Right atrium auricular region (tissue), 2 donors: Measurements from ENCODE around the gene CIDEC. TPM values are rescaled to one million over a fixed set of nuclear protein-coding genes. Genes with fewer than 3 reads are reported as not detected.

ENCODE experiments used
- DNase-seq: peaks from one replicate; pipeline ENCODE4 v3.0.0-alpha.2; 2019; ENCODE audit warnings: low spot score
- H3K27ac ChIP-seq, 2 donors: fragments of 200-600 bp; sonication (generic); 1 replicate in 1 of 2; 2 replicates in 1 of 2; pipeline ENCODE4 v1.5.1; 2016 to 2019
- H3K27me3 ChIP-seq, 2 donors: fragments of 200-600 bp; sonication (generic); one replicate each; pipeline versions ENCODE4 v1.5.1 to v1.6.0; 2017 to 2019
- H3K36me3 ChIP-seq: fragments of 200-600 bp; sonication (generic); one replicate; pipeline ENCODE4 v1.5.1; 2016
- H3K4me1 ChIP-seq, 2 donors: fragments of 200-600 bp; sonication (generic); one replicate each; pipeline versions ENCODE4 v1.5.1 to v1.6.0; 2017 to 2019
- H3K4me3 ChIP-seq, 2 donors: fragments of 200-600 bp; sonication (generic); 1 replicate in 1 of 2; 2 replicates in 1 of 2; pipeline ENCODE4 v1.5.1; 2017 to 2019; ENCODE audit warnings: mild to moderate bottlenecking in 1 of 2, moderate library complexity in 1 of 2
- H3K9me3 ChIP-seq, 2 donors: fragments of 200-600 bp; sonication (generic); one replicate each; pipeline ENCODE4 v1.5.1; 2019
- total RNA-seq, 2 donors: library from RNA; depleted of rRNA; stranded (reverse); fragments of >200 nt; gene quantifications; one replicate each; pipeline ENCODE4 v1.1.0, GENCODE V29; 2016
- TF ChIP-seq, protein P1 (sequence below), 2 donors: fragments of 200-600 bp; sonication (generic); IDR thresholded peaks; one replicate each; pipeline ENCODE4 v1.5.1; 2019; ENCODE audit warnings: antibody characterized with exemption in 2 of 2

CIDEC gene
- total RNA-seq, 2 donors from 2014 or later = 1.3 to 17.1 TPM

DNA sequence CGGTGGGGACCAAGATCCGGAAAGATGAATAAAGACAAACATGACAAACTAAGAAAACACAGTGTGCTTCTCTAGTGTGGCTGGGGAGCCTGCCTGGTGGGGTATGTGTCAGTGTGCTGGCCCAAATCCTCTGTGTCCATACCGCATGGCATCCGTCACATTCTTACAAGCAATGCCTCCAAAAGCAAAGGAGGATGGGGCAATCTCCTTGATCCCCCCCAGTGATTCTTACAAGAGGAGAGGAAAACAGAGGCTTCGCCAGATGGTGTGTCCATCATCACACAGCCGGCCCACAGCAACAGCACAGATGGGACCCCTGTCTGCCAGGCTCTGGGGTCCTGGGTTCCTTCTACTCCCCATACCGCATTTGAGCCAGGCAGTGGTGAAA, 36.3 kb upstream of the CIDEC start:
- H3K36me3 ChIP-seq = peaks cover 10% of the 10 kb centered on the region
- no peaks in the 10 kb centered on the region for H3K27me3 ChIP-seq
- H3K27ac ChIP-seq = peak overlapping the region; percentile 90 to 92
- TF ChIP-seq, protein P1, sequence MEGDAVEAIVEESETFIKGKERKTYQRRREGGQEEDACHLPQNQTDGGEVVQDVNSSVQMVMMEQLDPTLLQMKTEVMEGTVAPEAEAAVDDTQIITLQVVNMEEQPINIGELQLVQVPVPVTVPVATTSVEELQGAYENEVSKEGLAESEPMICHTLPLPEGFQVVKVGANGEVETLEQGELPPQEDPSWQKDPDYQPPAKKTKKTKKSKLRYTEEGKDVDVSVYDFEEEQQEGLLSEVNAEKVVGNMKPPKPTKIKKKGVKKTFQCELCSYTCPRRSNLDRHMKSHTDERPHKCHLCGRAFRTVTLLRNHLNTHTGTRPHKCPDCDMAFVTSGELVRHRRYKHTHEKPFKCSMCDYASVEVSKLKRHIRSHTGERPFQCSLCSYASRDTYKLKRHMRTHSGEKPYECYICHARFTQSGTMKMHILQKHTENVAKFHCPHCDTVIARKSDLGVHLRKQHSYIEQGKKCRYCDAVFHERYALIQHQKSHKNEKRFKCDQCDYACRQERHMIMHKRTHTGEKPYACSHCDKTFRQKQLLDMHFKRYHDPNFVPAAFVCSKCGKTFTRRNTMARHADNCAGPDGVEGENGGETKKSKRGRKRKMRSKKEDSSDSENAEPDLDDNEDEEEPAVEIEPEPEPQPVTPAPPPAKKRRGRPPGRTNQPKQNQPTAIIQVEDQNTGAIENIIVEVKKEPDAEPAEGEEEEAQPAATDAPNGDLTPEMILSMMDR (IDR thresholded peaks at IDR 0.05) = no peak
- H3K4me1 ChIP-seq = peaks cover 0 to 36% of the 10 kb centered on the region in 2 donors
- H3K4me3 ChIP-seq = peak overlapping the region; percentile 54 to 69
- no peaks in the 10 kb centered on the region for H3K9me3 ChIP-seq
- no peak for DNase-seq

- peak overlapping the region; percentile 90 to 92 for H3K27ac ChIP-seq
- H3K4me3 ChIP-seq = peak overlapping the region; percentile 58 to 69
- DNase-seq = peak; percentile 77
- H3K27me3 ChIP-seq = no peaks in the 10 kb centered on the region
- TF ChIP-seq, protein P1 (IDR thresholded peaks at IDR 0.05) = peak in 1 of 2 donors; percentile 63
- no peaks in the 10 kb centered on the region for H3K9me3 ChIP-seq
- peaks cover 0 to 36% of the 10 kb centered on the region in 2 donors for H3K4me1 ChIP-seq
- peaks cover 1% of the 10 kb centered on the region for H3K36me3 ChIP-seq
These were observed 35.4 kb upstream of the CIDEC start for GRCh38 chr3:9915254-9916141.

GRCh38 chr3:9914559-9915253, 34.7 kb upstream of the CIDEC start:
- Histone ChIP-seq H3K4me1 (peaks cover 0 to 36% of the 10 kb centered on the region in 2 donors), H3K4me3 (peak overlapping the region; percentile 58 to 69), H3K27ac (peak overlapping the region; percentile 90 to 92), H3K36me3 (no peaks in the 10 kb centered on the region), H3K27me3 (no peaks in the 10 kb centered on the region), H3K9me3 (no peaks in the 10 kb centered on the region)
- TF ChIP-seq, protein P1 (IDR thresholded peaks at IDR 0.05) = no peak
- DNase-seq = no peak

GRCh38 chr3:9914011-9914410, 34.0 kb upstream of the CIDEC start:
- H3K36me3 ChIP-seq = no peaks in the 10 kb centered on the region
- peaks cover 0 to 36% of the 10 kb centered on the region in 2 donors for H3K4me1 ChIP-seq
- no peaks in the 10 kb centered on the region for H3K9me3 ChIP-seq
- H3K27ac ChIP-seq = no peak overlapping the region
- no peak for DNase-seq
- no peak overlapping the region for H3K4me3 ChIP-seq
- no peaks in the 10 kb centered on the region for H3K27me3 ChIP-seq
- TF ChIP-seq, protein P1 (IDR thresholded peaks at IDR 0.05) = no peak

DNA sequence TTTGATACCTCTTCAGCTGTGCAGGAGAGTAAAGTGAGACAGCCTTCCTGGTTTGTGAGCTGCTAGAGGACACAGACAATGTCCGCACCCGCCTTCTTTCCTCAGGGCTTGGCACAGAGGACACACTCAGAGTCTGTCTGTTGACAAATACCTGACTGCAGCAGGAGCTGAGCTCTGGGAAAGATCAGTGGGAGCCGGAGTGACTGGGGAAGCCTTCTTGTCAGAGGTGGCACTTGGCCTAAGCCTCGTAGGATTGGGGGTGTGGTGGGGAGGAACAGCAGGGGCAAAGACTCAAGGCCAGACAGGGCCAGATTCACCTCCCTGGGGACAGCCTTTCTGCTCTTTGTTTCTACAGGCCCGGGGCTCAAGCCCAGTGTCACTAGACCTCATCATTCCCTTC, 33.5 kb upstream of the CIDEC start:
- Histone ChIP-seq H3K27me3 (no peaks in the 10 kb centered on the region), H3K9me3 (no peaks in the 10 kb centered on the region), H3K36me3 (no peaks in the 10 kb centered on the region), H3K4me3 (no peak overlapping the region), H3K4me1 (peaks cover 0 to 36% of the 10 kb centered on the region in 2 donors), H3K27ac (no peak overlapping the region)
- DNase-seq = no peak
- TF ChIP-seq, protein P1 (IDR thresholded peaks at IDR 0.05) = no peak
